Gastrocnemius medialis (tissue), 4 donors: Measurements from ENCODE around the gene KRT73. TPM values are rescaled to one million over a fixed set of nuclear protein-coding genes. Genes with fewer than 3 reads are reported as not detected.

Experiments used
- ATAC-seq, 2 donors: fragments of 150-250 bp; one replicate each; pipeline ENCODE4 v1.9.1; 2016
- DNase-seq, 2 donors: peaks; one replicate each; pipeline ENCODE4 v3.0.0-alpha.2; 2019
- H3K27ac ChIP-seq, 4 donors: fragments of 200-600 bp; sonication (generic); 1 replicate in 1 of 4; 2 replicates in 3 of 4; pipeline ENCODE4 v1.5.1; 2016 to 2018; ENCODE audit warnings: mild to moderate bottlenecking in 2 of 4, moderate library complexity in 1 of 4
- H3K27me3 ChIP-seq, 3 donors: fragments of 200-600 bp; sonication (generic) in 2 of 3; 1 replicate in 1 of 3; 2 replicates in 2 of 3; pipeline versions ENCODE4 v1.5.1 to v1.6.0; 2016 to 2019; ENCODE audit warnings: mild to moderate bottlenecking in 1 of 3, moderate library complexity in 1 of 3
- H3K36me3 ChIP-seq, 2 donors: fragments of 200-600 bp; sonication (generic) in 1 of 2; one replicate each; pipeline ENCODE4 v1.5.1; 2017 to 2018
- H3K4me1 ChIP-seq, 2 donors: fragments of 200-600 bp; sonication (generic) in 1 of 2; one replicate each; pipeline ENCODE4 v1.5.1; 2016 to 2017; ENCODE audit warnings: mild to moderate bottlenecking in 2 of 2
- H3K4me3 ChIP-seq, 4 donors: fragments of 200-600 bp; sonication (generic) in 3 of 4; 1 replicate in 1 of 4; 2 replicates in 3 of 4; pipeline ENCODE4 v1.5.1; 2016 to 2019; ENCODE audit warnings: mild to moderate bottlenecking in 2 of 4
- H3K9me3 ChIP-seq, 3 donors: fragments of 200-600 bp; sonication (generic) in 2 of 3; 1 replicate in 1 of 3; 2 replicates in 2 of 3; pipeline ENCODE4 v1.5.1; 2016 to 2019
- CTCF ChIP-seq, 5 experiments: fragments of 450-650 bp in 3 of 5; fragments of 200-600 bp in 2 of 5; sonication (generic) in 2 of 5; IDR thresholded peaks in 4 of 5; conservative IDR thresholded peaks in 1 of 5; 1 replicate in 4 of 5; 2 replicates in 1 of 5; pipeline ENCODE4 v1.5.1; 2016 to 2019; ENCODE audit warnings: antibody characterized with exemption in 5 of 5, mild to moderate bottlenecking in 3 of 5, moderate library complexity in 3 of 5
- POLR2A ChIP-seq, 2 donors: fragments of 450-650 bp; IDR thresholded peaks; one replicate each; pipeline ENCODE4 v1.6.1; 2017; ENCODE audit warnings: antibody characterized with exemption in 2 of 2, mild to moderate bottlenecking in 2 of 2, moderate library complexity in 2 of 2
- in situ Hi-C, 4 donors: fragments of 200-750 bp; cut with MboI; loops; one replicate each; pipeline versions ENCODE4 v1.15.0 to v1.8.0; 2017; ENCODE audit warnings: low sequenced_read_pairs in 4 of 4
- intact Hi-C: fragments of 100-400 bp; cut with DNase I; formaldehyde crosslinking; loops from one replicate; pipeline ENCODE4 v1.15.1; 2023; ENCODE audit warnings: low total_unique reads
- total RNA-seq, 4 donors: library from RNA; depleted of rRNA; stranded (reverse); fragments of >200 nt; gene quantifications; one replicate each; pipeline versions ENCODE4 v1.1.0 to v1.2.3, GENCODE V29; 2016

The KRT73 gene
- total RNA-seq, 4 donors from 2014 or later: not detected

GRCh38 chr12:52584156-52584682, 34.1 kb downstream of the KRT73 start:
- in situ Hi-C loops: loop anchor here in 1 of 4 donors (25.0 kb wide), 2 partner anchors 303 to 403 kb away; no protein-coding TSS in a partner anchor

GRCh38 chr12:52582971-52583456, 35.3 kb downstream of the KRT73 start:
- intact Hi-C loops: loop anchor here (5.0 kb wide), 1 partner anchor 294 kb away; no protein-coding TSS in a partner anchor
- Histone ChIP-seq H3K4me1 (no peaks in the 10 kb centered on the region), H3K27ac (no peak overlapping the region), H3K36me3 (no peaks in the 10 kb centered on the region), H3K4me3 (no peak overlapping the region), H3K27me3 (no peaks in the 10 kb centered on the region), H3K9me3 (no peaks in the 10 kb centered on the region)
- in situ Hi-C loops: loop anchor here in 1 of 4 donors (25.0 kb wide), 2 partner anchors 304 to 404 kb away; no protein-coding TSS in a partner anchor
- peak in 1 of 2 donors; percentile 62 for ATAC-seq
- peak in 1 of 2 donors; percentile 11 for DNase-seq
- TF ChIP-seq CTCF (IDR thresholded peaks at IDR 0.05 in 4 of 5, conservative IDR thresholded peaks at IDR 0.05 in 1 of 5) (peak in 3 of 5 experiments; percentile 31 to 47 (median 39)), POLR2A (IDR thresholded peaks at IDR 0.05) (no peak)

More at GRCh38 chr12:52584156-52584682, 34.1 kb downstream of the KRT73 start:
- Histone ChIP-seq H3K27ac (no peak overlapping the region), H3K27me3 (no peaks in the 10 kb centered on the region), H3K4me1 (no peaks in the 10 kb centered on the region), H3K36me3 (no peaks in the 10 kb centered on the region), H3K4me3 (no peak overlapping the region), H3K9me3 (no peaks in the 10 kb centered on the region)
- no peak for ATAC-seq
- intact Hi-C loops: loop anchor here (5.0 kb wide), 1 partner anchor 293 kb away; no protein-coding TSS in a partner anchor
- no peak for DNase-seq
- no peak for TF ChIP-seq POLR2A (IDR thresholded peaks at IDR 0.05)
- TF ChIP-seq CTCF (IDR thresholded peaks at IDR 0.05 in 4 of 5, conservative IDR thresholded peaks at IDR 0.05 in 1 of 5): no peak

- intact Hi-C loops: loop anchor here (5.0 kb wide), 1 partner anchor 295 kb away; no protein-coding TSS in a partner anchor
- Histone ChIP-seq H3K36me3 (no peaks in the 10 kb centered on the region), H3K4me3 (no peak overlapping the region), H3K9me3 (no peaks in the 10 kb centered on the region), H3K27ac (no peak overlapping the region), H3K4me1 (no peaks in the 10 kb centered on the region), H3K27me3 (no peaks in the 10 kb centered on the region)
- ATAC-seq (no peak), DNase-seq (no peak)
- in situ Hi-C loops: loop anchor here in 1 of 4 donors (25.0 kb wide), 2 partner anchors 305 to 405 kb away; no protein-coding TSS in a partner anchor
- TF ChIP-seq CTCF (IDR thresholded peaks at IDR 0.05 in 4 of 5, conservative IDR thresholded peaks at IDR 0.05 in 1 of 5): no peak
- TF ChIP-seq POLR2A (IDR thresholded peaks at IDR 0.05): no peak
Observed at GRCh38 chr12:52582486-52582885, 35.9 kb downstream of the KRT73 start.

GRCh38 chr12:52581481-52581880, 36.9 kb downstream of the KRT73 start:
- in situ Hi-C loops: loop anchor here in 1 of 4 donors (25.0 kb wide), 2 partner anchors 306 to 406 kb away; no protein-coding TSS in a partner anchor
- H3K27ac ChIP-seq: no peak overlapping the region
- TF ChIP-seq POLR2A (IDR thresholded peaks at IDR 0.05) (no peak), CTCF (IDR thresholded peaks at IDR 0.05 in 4 of 5, conservative IDR thresholded peaks at IDR 0.05 in 1 of 5) (no peak)
- H3K36me3 ChIP-seq: no peaks in the 10 kb centered on the region
- H3K27me3 ChIP-seq: no peaks in the 10 kb centered on the region
- H3K9me3 ChIP-seq: no peaks in the 10 kb centered on the region
- DNase-seq: no peak
- no peak for ATAC-seq
- no peak overlapping the region for H3K4me3 ChIP-seq
- intact Hi-C loops: loop anchor here (5.0 kb wide), 1 partner anchor 296 kb away; no protein-coding TSS in a partner anchor
- no peaks in the 10 kb centered on the region for H3K4me1 ChIP-seq
